22Rv1 (cell line): Measurements from ENCODE around the gene KCNJ1.

Experiments
- ZFX ChIP-seq: fragments of 450-650 bp; IDR thresholded peaks from 2 replicates; pipeline ENCODE4 v1.6.1; 2017; ENCODE audit warnings: antibody characterized with exemption, borderline replicate concordance
- TF ChIP-seq, protein P1 (sequence below): fragments of 450-650 bp; IDR thresholded peaks from 2 replicates; pipeline ENCODE4 v1.5.1; 2017; ENCODE audit warnings: mild to moderate bottlenecking

DNA sequence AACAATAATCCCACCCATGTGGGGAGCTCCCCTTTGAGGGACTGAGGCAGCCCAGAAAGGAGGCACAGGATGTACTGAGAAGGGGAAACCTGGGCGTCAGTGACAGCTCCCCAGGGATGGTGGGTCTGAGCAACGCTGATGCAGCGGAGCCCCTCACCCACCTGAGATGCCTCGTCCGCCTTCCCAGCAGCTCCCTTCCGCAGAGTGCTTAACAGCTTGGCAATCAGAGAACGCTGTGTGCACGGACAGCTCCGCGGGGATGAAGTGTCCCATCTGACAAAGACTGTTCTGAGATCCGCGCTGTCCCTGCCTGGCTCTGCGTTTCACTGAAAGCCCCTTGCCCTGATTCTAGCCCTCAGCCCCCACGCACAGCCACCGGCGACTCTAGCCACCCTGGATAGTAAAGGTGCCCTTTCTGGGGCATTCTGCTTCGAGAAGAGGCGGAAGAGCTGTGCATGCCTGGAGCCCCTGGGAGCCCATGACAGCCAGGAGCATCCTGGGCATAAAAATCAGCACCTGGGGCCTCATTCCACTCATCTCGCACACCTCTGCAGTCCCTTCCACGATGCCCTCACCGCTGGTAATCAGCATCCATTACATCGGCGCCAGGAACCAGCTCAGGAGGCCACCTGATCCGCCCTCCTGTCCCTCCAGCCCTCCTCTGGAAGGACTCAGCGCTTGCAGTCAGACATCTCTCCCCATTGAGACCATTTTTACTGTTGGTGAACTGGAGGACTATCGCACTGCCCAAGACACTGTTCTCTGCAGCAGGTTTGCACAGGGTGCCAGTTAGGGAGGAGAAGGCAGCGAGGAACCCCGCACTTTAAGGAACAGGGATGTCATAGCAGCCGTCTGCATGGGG, 34.8 kb upstream of the KCNJ1 start:
- TF ChIP-seq, protein P1, sequence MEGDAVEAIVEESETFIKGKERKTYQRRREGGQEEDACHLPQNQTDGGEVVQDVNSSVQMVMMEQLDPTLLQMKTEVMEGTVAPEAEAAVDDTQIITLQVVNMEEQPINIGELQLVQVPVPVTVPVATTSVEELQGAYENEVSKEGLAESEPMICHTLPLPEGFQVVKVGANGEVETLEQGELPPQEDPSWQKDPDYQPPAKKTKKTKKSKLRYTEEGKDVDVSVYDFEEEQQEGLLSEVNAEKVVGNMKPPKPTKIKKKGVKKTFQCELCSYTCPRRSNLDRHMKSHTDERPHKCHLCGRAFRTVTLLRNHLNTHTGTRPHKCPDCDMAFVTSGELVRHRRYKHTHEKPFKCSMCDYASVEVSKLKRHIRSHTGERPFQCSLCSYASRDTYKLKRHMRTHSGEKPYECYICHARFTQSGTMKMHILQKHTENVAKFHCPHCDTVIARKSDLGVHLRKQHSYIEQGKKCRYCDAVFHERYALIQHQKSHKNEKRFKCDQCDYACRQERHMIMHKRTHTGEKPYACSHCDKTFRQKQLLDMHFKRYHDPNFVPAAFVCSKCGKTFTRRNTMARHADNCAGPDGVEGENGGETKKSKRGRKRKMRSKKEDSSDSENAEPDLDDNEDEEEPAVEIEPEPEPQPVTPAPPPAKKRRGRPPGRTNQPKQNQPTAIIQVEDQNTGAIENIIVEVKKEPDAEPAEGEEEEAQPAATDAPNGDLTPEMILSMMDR = no peak
- no peak for TF ChIP-seq ZFX
